NCI-H446 treated with DMSO at 0.1 percent for 48 hours (cell line): ENCODE measurements around the gene TP63.
"Not testable (repeated sequence)": the region's sequence is repeated elsewhere in the genome, so short reads cannot be mapped to it uniquely, and the experiment has no call there.

Experiments used
- DNase-seq: peaks from one replicate; lab custom pipeline; 2025; lab: John Stamatoyannopoulos, UW

The TP63 gene

GRCh38 chr3:189726277-189726676, 95.1 kb downstream of the TP63 start:
- DNase-seq = no peak

GRCh38 chr3:189727158-189727557, 96.0 kb downstream of the TP63 start:
- no peak for DNase-seq

- no peak for DNase-seq
Observed at GRCh38 chr3:189727898-189728297, 96.7 kb downstream of the TP63 start.

GRCh38 chr3:189728915-189729314, 97.7 kb downstream of the TP63 start:
- DNase-seq = no peak

GRCh38 chr3:189734061-189734460, 102.9 kb downstream of the TP63 start:
- no peak for DNase-seq

- no peak for DNase-seq
Observed at GRCh38 chr3:189735913-189736312, 104.7 kb downstream of the TP63 start.

- no peak for DNase-seq
Observed at GRCh38 chr3:189737071-189737470, 105.9 kb downstream of the TP63 start.

GRCh38 chr3:189737619-189738018, 106.4 kb downstream of the TP63 start:
- no peak for DNase-seq

GRCh38 chr3:189739378-189739777, 108.2 kb downstream of the TP63 start:
- DNase-seq = no peak

- no peak for DNase-seq
Observed at GRCh38 chr3:189740156-189740555, 109.0 kb downstream of the TP63 start.

- DNase-seq = no peak
Observed at GRCh38 chr3:189744235-189744634, 113.0 kb downstream of the TP63 start.

GRCh38 chr3:189745622-189746021, 114.4 kb downstream of the TP63 start:
- no peak for DNase-seq

- no peak for DNase-seq
Observed at GRCh38 chr3:189748046-189748445, 116.9 kb downstream of the TP63 start.

GRCh38 chr3:189750972-189751371, 119.8 kb downstream of the TP63 start:
- DNase-seq = not testable (repeated sequence)

- DNase-seq = no peak
Observed at GRCh38 chr3:189754356-189754755, 123.2 kb downstream of the TP63 start.

GRCh38 chr3:189756582-189757078, 125.4 kb downstream of the TP63 start:
- no peak for DNase-seq

GRCh38 chr3:189758186-189758585, 127.0 kb downstream of the TP63 start:
- no peak for DNase-seq

GRCh38 chr3:189766416-189766815, 135.2 kb downstream of the TP63 start:
- DNase-seq = no peak

GRCh38 chr3:189771842-189772450, 140.8 kb downstream of the TP63 start:
- DNase-seq = no peak

- no peak for DNase-seq
Observed at GRCh38 chr3:189772584-189772983, 141.4 kb downstream of the TP63 start.

- no peak for DNase-seq
Observed at GRCh38 chr3:189773056-189773455, 141.9 kb downstream of the TP63 start.

- no peak for DNase-seq
Observed at GRCh38 chr3:189776149-189776824, 145.1 kb downstream of the TP63 start.

GRCh38 chr3:189778340-189778950, 147.3 kb downstream of the TP63 start:
- no peak for DNase-seq
